GM12864 (cell line): Measurements from ENCODE around the gene LAMTOR4.

Experiments used
- DNase-seq: peaks from one replicate; pipeline ENCODE4 v3.0.0-alpha.2; 2011; ENCODE audit warnings: low read depth
- H3K4me3 ChIP-seq: 2 replicates; pipeline ENCODE4 v1.5.1; 2011; ENCODE audit warnings: mild to moderate bottlenecking, low read depth, low read length, control low read depth
- TF ChIP-seq, protein P1 (sequence below): IDR thresholded peaks from 2 replicates; pipeline ENCODE4 v1.5.1; 2011; ENCODE audit warnings: low read depth, mild to moderate bottlenecking, moderate library complexity, low read length, control low read depth, inconsistent platforms; ENCODE audit errors: missing control alignments

Gene LAMTOR4

DNA sequence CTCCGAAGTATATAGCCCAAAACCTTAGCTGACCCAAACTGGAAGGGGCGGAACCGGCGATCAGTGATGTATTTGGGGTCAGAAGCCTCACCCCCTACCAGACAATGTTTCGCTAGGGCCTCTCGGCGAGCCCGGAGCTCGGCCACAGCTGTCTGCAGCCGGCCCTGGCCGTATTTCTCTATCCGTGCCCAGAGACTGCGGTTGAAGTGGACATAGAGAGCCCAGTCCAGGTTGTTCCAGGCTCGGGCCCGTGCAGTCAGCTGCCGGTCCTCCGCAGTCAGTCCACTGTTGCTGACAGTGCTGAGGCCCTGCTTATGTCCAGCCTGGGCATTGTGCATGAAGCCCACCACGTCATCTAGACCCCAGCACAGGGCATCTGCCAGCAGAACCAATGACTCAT is 11.3 kb downstream of the LAMTOR4 start:
- TF ChIP-seq, protein P1, sequence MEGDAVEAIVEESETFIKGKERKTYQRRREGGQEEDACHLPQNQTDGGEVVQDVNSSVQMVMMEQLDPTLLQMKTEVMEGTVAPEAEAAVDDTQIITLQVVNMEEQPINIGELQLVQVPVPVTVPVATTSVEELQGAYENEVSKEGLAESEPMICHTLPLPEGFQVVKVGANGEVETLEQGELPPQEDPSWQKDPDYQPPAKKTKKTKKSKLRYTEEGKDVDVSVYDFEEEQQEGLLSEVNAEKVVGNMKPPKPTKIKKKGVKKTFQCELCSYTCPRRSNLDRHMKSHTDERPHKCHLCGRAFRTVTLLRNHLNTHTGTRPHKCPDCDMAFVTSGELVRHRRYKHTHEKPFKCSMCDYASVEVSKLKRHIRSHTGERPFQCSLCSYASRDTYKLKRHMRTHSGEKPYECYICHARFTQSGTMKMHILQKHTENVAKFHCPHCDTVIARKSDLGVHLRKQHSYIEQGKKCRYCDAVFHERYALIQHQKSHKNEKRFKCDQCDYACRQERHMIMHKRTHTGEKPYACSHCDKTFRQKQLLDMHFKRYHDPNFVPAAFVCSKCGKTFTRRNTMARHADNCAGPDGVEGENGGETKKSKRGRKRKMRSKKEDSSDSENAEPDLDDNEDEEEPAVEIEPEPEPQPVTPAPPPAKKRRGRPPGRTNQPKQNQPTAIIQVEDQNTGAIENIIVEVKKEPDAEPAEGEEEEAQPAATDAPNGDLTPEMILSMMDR: no peak
- DNase-seq: no peak
- no peak overlapping the region for H3K4me3 ChIP-seq

DNA sequence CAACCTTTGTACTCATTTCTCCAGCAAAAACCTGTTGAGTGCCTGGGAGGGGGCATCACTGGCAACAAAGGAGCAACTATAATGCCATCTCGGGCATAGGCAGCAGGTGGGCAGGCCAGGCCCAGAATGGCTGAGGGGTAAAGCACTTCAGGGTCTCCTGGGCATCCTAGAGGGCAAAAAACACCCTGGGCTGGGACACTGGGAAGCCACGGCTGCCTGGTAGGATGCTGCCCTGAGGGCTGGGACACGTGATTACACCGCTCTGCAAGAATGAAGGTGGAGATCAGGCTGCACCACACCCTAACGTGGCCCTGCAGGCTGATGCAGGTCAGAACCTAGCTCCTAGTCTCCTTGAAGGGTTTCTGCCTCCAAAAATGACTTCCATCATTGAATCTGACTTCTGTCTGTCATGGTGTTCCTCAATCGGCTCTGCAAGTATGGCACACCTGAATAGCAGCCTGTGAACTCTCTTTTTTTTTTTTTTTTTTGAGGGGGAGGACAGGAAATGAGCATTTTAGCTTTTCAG is 14.4 kb downstream of the LAMTOR4 start:
- H3K4me3 ChIP-seq: no peak overlapping the region
- TF ChIP-seq, protein P1: no peak
- no peak for DNase-seq

- DNase-seq: no peak
- TF ChIP-seq, protein P1: no peak
- H3K4me3 ChIP-seq: no peak overlapping the region
Measured at GRCh38 chr7:100163871-100164270, 15.2 kb downstream of the LAMTOR4 start.

DNA sequence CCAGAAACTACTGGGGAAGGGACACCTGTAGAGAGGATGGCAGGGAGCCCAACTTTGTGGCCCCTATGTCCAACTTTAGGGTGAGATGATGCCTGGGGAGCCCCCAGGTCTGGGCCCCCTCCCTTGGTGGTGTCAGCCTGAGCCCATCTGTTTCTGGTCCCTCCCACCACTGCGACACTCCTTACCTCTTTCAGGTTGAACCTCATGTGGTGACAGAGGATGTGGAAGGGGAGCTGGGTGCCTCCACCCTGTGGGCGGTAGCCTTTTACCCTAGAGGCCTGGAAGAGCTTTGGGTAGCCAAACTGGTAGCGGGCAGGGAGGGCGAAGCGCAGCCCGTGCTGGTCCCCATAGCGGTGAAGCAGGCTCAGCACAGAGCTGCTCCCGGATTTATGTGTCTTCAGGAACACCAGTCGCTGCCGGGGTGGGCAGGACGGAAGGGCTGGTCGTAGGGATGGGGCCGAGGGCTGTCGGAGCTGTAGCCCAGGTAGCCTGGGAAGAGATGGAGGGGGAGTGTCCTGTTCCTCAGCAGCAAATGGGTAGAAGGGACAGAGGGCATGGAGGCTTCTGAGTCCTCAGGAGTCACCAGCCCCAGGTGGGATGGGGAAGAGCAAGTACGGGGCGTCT is 17.7 kb downstream of the LAMTOR4 start:
- TF ChIP-seq, protein P1: no peak
- H3K4me3 ChIP-seq: no peak overlapping the region
- DNase-seq: no peak

DNA sequence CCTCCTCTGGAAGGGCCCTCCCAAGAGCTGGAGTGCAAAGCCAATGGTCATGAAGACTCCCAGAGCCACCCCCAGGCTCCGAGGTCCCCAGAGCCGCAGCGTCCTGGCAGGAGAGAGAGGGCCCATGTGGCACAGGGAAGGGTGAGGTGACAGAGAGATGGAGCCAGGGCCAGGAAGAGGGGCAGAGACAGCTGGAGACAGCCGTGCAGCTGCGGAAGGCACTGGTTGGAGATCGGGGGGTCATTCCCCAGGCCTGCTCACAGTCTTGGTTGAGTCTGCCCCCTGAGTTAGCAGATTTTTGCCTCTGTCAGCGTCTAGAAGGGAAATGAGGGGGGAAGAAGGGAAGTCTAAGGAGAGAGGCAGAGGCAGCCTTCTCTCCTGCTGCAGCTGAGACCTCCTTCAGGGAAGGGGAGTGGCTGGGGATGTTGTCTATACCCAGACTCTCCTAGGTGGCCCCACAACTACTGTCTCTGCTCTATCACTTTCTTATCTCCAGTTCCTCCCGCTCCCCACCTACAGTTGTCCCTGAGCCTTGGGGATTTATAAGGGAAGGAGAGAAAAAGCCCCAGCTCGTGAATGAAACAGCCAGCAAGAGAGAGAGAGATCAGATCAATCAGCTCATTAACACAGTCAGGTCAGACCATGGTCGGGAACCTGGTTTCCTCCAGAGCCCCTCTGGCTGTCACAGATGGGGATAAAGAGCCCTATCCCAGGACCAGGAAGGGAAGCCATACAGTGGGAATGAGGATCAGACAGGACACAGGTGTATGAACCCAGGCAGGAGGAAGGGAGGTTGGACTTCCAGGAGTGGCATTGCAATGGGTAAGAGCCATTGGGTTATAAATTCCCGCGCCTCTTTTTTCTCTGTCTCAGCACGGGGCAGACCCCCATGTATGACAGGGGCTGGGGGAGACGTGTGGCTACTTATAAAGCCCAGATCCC is 18.5 kb downstream of the LAMTOR4 start:
- H3K4me3 ChIP-seq: no peak overlapping the region
- TF ChIP-seq, protein P1: no peak
- DNase-seq: no peak

GRCh38 chr7:100167912-100168323 is 19.2 kb downstream of the LAMTOR4 start:
- TF ChIP-seq, protein P1: no peak
- no peak for DNase-seq
- no peak overlapping the region; the same call in 1 of the 2 replicates for H3K4me3 ChIP-seq
